GM12864 (cell line): ENCODE results near the gene AKT3.
A peak's percentile ranks its signal among the peaks of the same experiment; 100 is the strongest.

Experiments
- DNase-seq: peaks from one replicate; pipeline ENCODE4 v3.0.0-alpha.2; 2011; ENCODE audit warnings: low read depth
- H3K4me3 ChIP-seq: 2 replicates; pipeline ENCODE4 v1.5.1; 2011; ENCODE audit warnings: mild to moderate bottlenecking, low read depth, low read length, control low read depth
- TF ChIP-seq, protein P1 (sequence below): IDR thresholded peaks from 2 replicates; pipeline ENCODE4 v1.5.1; 2011; ENCODE audit warnings: low read depth, mild to moderate bottlenecking, moderate library complexity, low read length, control low read depth, inconsistent platforms; ENCODE audit errors: missing control alignments

AKT3 gene

GRCh38 chr1:243609698-243610097 lies 240.3 kb downstream of the AKT3 start:
- TF ChIP-seq, protein P1, sequence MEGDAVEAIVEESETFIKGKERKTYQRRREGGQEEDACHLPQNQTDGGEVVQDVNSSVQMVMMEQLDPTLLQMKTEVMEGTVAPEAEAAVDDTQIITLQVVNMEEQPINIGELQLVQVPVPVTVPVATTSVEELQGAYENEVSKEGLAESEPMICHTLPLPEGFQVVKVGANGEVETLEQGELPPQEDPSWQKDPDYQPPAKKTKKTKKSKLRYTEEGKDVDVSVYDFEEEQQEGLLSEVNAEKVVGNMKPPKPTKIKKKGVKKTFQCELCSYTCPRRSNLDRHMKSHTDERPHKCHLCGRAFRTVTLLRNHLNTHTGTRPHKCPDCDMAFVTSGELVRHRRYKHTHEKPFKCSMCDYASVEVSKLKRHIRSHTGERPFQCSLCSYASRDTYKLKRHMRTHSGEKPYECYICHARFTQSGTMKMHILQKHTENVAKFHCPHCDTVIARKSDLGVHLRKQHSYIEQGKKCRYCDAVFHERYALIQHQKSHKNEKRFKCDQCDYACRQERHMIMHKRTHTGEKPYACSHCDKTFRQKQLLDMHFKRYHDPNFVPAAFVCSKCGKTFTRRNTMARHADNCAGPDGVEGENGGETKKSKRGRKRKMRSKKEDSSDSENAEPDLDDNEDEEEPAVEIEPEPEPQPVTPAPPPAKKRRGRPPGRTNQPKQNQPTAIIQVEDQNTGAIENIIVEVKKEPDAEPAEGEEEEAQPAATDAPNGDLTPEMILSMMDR = no peak
- H3K4me3 ChIP-seq = no peak overlapping the region
- no peak for DNase-seq

DNA sequence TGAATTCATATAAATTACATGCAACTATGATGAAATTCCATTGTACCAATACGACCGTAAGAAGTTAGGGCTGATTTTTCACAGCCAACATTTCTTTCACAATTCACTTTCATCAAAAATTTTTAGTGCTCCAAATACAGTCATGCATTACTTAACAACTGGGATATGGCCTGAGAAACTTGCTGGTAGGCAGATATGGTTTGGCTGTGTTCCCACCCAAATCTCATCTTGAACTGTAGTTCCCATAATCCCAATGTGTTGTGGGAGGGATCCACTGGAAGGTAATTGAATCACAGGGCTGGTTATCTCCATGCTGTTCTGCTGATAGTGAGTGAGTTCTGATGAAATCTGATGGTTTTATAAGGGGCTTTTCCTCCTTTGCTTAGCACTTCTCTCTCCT lies 244.4 kb downstream of the AKT3 start:
- H3K4me3 ChIP-seq = no peak overlapping the region
- TF ChIP-seq, protein P1 = no peak
- DNase-seq = no peak

DNA sequence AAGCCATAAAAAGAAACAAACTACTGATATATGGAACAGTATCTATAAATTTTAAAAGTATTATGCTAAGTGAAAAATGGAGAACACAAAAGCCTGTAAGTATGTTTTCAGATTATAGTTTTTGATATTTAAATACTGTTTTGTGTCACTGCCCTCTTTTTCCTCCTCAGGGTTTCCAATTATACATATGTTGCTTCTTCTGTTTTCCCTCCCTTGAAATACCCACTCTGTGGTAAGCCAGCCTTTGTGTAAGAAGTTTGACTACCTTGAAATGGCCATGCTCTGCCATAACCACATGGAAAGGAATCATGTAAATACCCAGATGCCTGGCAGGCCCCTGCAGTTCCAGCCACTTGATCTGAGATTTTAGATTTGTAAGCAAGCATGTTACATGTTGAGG lies 248.3 kb downstream of the AKT3 start:
- TF ChIP-seq, protein P1 = no peak
- DNase-seq = no peak
- no peak overlapping the region for H3K4me3 ChIP-seq

DNA sequence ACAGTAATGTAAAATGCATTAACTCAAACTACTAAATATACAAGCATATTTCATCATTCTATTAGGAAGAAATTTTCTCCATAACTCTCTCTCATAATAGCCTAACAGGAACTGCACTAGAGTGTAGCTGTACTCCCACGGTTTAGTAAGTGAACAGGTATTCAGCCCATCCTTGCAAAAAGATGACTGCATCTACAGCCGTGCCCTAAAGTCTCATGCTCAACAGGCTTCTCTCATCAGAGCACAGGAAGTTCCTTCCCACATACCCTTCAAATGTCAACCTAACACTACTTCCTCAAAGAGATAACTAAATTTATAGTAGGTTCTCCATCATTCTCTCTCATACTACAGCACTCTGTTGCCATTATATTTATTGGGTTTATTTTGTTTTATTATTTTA lies 251.6 kb downstream of the AKT3 start:
- no peak overlapping the region for H3K4me3 ChIP-seq
- TF ChIP-seq, protein P1 = no peak
- DNase-seq = peak; percentile 39

- TF ChIP-seq, protein P1 = no peak
- no peak overlapping the region for H3K4me3 ChIP-seq
- DNase-seq = no peak
Observed at GRCh38 chr1:243597383-243597782, 252.7 kb downstream of the AKT3 start.

DNA sequence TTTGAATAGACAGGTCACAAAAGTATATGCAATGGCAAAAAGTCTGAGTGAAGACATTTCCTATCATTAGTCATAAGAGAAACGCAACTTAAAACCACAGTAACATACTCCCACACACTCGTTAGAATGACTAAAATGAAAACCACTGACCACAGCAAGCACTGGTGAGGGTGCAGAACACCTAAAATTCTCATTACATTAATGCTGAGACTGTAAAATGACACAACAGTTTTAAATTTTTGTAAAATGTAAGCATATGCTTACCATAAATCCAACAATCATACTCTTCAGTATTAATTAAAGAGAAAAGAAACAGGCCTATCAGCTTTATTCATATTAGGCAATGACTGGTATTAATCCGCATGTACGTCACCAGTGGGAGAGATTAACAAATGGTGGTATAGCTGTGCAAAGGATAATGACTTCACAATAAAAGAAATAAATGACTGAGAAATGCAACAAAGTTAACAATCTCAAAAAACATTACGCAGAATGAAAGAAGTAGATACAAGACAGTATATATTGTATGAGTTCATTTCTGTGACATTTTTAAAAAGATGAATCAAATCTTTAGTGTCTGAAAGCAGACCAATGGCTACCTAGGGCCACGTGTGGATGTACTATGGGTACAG lies 253.5 kb downstream of the AKT3 start:
- DNase-seq = peak; percentile 86
- H3K4me3 ChIP-seq = no peak overlapping the region
- TF ChIP-seq, protein P1 = no peak

DNA sequence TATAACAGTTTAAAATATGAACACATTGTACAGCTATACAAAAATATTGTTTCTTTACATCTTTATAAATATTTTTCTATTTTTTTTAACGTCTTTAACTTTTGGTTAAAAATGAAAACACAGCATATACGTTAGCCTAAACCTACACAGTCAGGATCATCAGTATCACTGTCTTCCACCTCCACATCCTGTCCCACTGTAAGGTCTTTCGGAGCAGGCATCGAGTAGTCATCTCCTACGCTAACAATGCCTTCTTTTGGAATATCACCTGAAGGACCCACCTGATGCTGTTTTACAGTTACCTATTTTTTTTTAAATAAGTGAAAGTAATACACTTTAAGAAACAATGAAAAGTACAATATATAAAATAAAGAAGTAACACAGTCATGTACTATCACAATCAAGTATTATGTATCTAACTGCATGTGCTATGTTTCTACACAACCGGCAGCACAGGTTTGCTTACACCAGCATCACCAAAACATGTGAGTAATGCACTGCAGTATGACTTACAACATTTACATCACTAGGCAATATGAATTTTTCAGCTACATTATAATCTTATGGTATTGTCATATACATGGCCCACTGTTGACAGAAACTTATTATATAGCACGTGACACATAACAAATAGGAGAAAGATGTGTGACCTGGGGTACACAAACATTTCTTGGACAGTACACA lies 254.4 kb downstream of the AKT3 start:
- H3K4me3 ChIP-seq = no peak overlapping the region
- DNase-seq = no peak
- TF ChIP-seq, protein P1 = no peak
